Osteocyte (in vitro differentiated cells): ENCODE measurements around the gene RPRML. TPM values are rescaled to one million over a fixed set of nuclear protein-coding genes. Genes with fewer than 3 reads are reported as not detected.
"Not testable (repeated sequence)": the region's sequence is repeated elsewhere in the genome, so short reads cannot be mapped to it uniquely, and the experiment has no call there.

ENCODE experiments used
- DNase-seq: peaks from one replicate; pipeline ENCODE4 v3.0.0; 2021; ENCODE audit warnings: mixed read lengths; ENCODE audit not compliant: unreplicated experiment; ENCODE audit errors: extremely low spot score
- H3K27ac Mint-ChIP-seq: one replicate; pipeline ENCODE4 v1.8.0; 2021; ENCODE audit warnings: mild to moderate bottlenecking, mixed read lengths; ENCODE audit not compliant: unreplicated experiment
- H3K27me3 Mint-ChIP-seq: one replicate; pipeline ENCODE4 v1.8.0; 2021; ENCODE audit warnings: mixed read lengths; ENCODE audit not compliant: unreplicated experiment
- H3K36me3 Mint-ChIP-seq: one replicate; pipeline ENCODE4 v1.8.0; 2021; ENCODE audit warnings: mixed read lengths; ENCODE audit not compliant: unreplicated experiment
- H3K4me1 Mint-ChIP-seq: one replicate; pipeline ENCODE4 v1.8.0; 2021; ENCODE audit warnings: mixed read lengths; ENCODE audit not compliant: unreplicated experiment
- H3K4me3 Mint-ChIP-seq: one replicate; pipeline ENCODE4 v1.8.0; 2021; ENCODE audit warnings: mild to moderate bottlenecking, moderate library complexity, mixed read lengths; ENCODE audit not compliant: unreplicated experiment
- H3K9me3 Mint-ChIP-seq: one replicate; pipeline ENCODE4 v1.8.0; 2021; ENCODE audit warnings: mixed read lengths; ENCODE audit not compliant: unreplicated experiment
- CTCF ChIP-seq: fragments of 200-600 bp; sonication (generic); IDR thresholded peaks from 2 replicates; pipeline ENCODE4 v1.5.0; 2021; ENCODE audit warnings: antibody characterized with exemption, mild to moderate bottlenecking, moderate library complexity
- long read RNA-seq: library from polyadenylated mRNA; unstranded; transcript quantifications from one replicate; pipeline ENCODE4 v2.0.0, GENCODE V29; 2021
- total RNA-seq: library from RNA; stranded (reverse); gene quantifications from 2 replicates; pipeline ENCODE4 v1.2.1, GENCODE V29; 2021

Gene RPRML
- not detected in 2 replicates for total RNA-seq
- long read RNA-seq: 0 reads

GRCh38 chr17:46979147-46979863 is at the start of gene RPRML:
RPRML (minus strand) TSS chr17:46979253; CDS start chr17:46979007, 246 bp downstream.
- H3K4me1 Mint-ChIP-seq: peaks cover 10% of the 10 kb centered on the region
- TF ChIP-seq CTCF: no peak
- H3K4me3 Mint-ChIP-seq: peak within 1 kb of the TSS; percentile 76
- peaks cover 4% of the 10 kb centered on the region for H3K9me3 Mint-ChIP-seq
- no peak within 1 kb of the TSS for H3K27ac Mint-ChIP-seq
- no peak for DNase-seq
- H3K27me3 Mint-ChIP-seq: peaks cover 53% of the 10 kb centered on the region
- no peaks in the 10 kb centered on the region for H3K36me3 Mint-ChIP-seq

- H3K27ac Mint-ChIP-seq, DNase-seq, H3K9me3 Mint-ChIP-seq, H3K4me1 Mint-ChIP-seq, H3K27me3 Mint-ChIP-seq, H3K36me3 Mint-ChIP-seq, H3K4me3 Mint-ChIP-seq: not testable (repeated sequence)
Observed at GRCh38 chr17:47016966-47017365, 37.9 kb upstream of the RPRML start.

- H3K4me3 Mint-ChIP-seq: no peak overlapping the region
- no peaks in the 10 kb centered on the region for H3K36me3 Mint-ChIP-seq
- H3K4me1 Mint-ChIP-seq: peaks cover 6% of the 10 kb centered on the region
- H3K27ac Mint-ChIP-seq: no peak overlapping the region
- DNase-seq: no peak
- no peak for TF ChIP-seq CTCF
- H3K27me3 Mint-ChIP-seq: no peaks in the 10 kb centered on the region
- H3K9me3 Mint-ChIP-seq: no peaks in the 10 kb centered on the region
Observed at GRCh38 chr17:47013341-47013740, 34.3 kb upstream of the RPRML start.

- Mint-ChIP-seq H3K27me3 (no peaks in the 10 kb centered on the region), H3K4me3 (no peak overlapping the region), H3K4me1 (peaks cover 6% of the 10 kb centered on the region), H3K9me3 (no peaks in the 10 kb centered on the region), H3K27ac (no peak overlapping the region), H3K36me3 (no peaks in the 10 kb centered on the region)
- DNase-seq: no peak
- no peak for TF ChIP-seq CTCF
Observed at GRCh38 chr17:47012457-47012856, 33.4 kb upstream of the RPRML start.

- Mint-ChIP-seq H3K36me3 (no peaks in the 10 kb centered on the region), H3K4me1 (peaks cover 9% of the 10 kb centered on the region), H3K27ac (no peak overlapping the region), H3K4me3 (no peak overlapping the region), H3K9me3 (no peaks in the 10 kb centered on the region), H3K27me3 (no peaks in the 10 kb centered on the region)
- no peak for TF ChIP-seq CTCF
- no peak for DNase-seq
Observed at GRCh38 chr17:47009759-47010594, 30.9 kb upstream of the RPRML start.
